Right hindlimb (tissue), 1 donor: ENCODE results near the gene EIPR1.

Source experiments
- DNase-seq: peaks from one replicate; pipeline ENCODE4 v3.0.0-alpha.2; 2018

The EIPR1 gene

GRCh38 chr2:3266925-3267867, 110.4 kb downstream of the EIPR1 start:
- no peak for DNase-seq

DNA sequence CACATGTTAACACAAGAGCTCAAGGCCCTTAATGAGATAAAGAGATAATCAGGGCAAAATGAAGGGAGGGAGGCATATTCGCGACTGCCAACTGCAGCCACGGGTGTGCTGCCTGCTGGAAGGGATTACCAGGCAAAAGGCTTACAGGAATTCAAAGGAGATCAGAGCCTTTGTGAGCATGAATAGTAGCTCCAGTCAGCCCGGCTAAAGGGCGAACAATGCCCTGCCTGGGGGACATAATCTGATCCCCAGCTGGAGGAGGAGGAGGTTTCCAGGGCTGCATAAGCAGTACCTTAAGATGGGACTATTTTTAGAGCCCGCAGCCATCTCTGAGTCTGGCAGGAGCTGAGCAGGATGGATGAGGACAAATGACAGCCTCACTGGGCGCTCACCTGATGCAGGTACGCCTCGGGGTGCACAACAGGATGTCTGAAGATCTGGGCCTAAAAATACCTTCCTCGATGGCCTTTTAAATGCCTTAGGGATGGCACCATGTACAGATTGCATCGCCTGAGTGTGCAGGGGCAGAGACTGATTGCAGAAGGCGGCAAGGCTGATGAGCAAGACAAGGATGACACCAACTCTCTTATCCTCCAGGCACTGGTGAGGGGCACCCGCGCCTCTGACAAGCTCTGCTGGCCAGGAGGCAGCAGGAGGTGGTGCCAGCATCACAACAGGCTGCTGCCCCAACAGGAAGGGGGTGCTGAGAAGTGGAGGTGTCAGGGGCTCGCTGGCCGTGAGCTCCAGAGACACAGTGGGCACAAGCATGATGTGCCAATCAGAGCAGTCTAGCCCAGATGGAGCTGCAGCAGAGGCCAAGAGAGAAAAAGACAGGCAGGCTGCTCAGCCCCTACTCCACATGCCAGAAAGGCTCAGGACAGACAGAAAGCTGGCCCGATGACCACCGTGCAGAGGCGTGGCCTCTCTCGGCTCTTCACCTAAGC, 111.4 kb downstream of the EIPR1 start:
- no peak for DNase-seq

- no peak for DNase-seq
Observed at GRCh38 chr2:3265471-3265870, 112.1 kb downstream of the EIPR1 start.

DNA sequence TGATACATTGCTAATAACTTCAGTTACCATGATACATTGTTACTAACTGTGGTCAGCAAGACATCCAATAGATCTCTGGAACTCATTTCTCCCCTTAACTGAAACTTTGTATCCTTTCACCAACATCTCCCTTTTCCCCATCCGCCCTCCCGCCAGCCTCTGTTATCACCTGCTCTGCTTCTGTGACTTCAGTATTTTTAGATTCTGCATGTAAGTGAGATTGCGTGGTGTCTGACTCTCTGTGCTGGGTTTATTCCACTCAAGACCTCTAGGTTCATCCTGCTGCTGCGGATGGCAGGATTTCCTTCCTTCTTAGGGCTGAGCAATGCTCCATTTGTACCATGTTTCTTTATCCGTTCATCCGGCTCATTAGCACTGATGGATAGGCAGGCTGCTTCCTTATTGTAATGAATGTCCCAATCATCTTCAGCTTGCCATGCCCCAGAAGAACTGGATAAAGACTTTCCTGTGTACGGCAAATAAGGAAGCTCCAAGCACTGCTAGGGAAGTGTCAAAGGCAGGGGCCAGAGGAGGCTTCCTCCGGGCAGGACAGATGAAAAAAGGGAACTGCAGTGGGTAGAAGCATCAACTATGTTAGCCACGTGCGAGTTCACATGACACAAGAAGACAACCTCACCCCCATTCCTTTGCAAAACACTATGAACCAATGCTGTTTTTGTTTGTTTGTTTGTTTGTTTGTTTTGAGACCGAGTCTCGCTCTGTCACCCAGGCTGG, 113.4 kb downstream of the EIPR1 start:
- DNase-seq, result no peak

DNA sequence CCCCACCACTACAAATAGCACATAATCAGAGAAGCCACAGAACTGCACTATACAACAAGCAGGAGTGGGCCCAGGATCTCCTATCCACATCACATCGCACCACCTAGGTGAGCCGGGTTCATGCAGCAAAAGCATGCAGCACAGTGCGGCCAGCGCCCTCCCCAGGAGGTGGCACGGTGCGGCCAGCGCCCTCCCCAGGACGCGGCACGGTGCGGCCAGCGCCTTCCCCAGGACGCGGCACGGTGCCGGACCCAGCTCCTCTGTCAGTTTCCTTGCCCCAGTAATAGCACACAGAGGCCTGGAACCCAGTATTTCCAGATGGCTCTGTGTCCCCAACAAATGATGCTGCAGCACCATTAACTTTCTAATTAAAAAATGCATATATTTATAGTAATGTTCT, 114.1 kb downstream of the EIPR1 start:
- DNase-seq, result no peak

- DNase-seq, result no peak
Observed at GRCh38 chr2:3262437-3263388, 114.9 kb downstream of the EIPR1 start.

- DNase-seq, result no peak
Observed at GRCh38 chr2:3261511-3261910, 116.1 kb downstream of the EIPR1 start.

DNA sequence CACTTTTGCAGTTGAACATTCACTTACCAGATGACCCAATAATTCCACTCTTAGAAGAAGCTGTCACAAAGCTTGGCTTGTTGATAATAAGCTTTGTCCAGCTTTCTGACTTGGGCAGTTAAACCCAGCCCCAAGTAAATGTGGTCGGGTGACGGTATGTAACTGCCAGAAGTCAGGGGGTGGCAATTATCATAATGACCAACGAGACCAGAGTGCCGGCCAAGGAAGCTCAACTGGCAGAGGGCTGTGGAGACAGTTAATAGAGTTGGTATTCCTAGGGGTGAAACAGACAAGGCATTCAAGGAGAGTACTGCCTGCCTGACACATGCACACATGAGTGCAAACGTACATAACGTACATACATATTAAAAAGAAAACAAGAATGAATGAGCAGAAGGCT, 116.7 kb downstream of the EIPR1 start:
- no peak for DNase-seq

DNA sequence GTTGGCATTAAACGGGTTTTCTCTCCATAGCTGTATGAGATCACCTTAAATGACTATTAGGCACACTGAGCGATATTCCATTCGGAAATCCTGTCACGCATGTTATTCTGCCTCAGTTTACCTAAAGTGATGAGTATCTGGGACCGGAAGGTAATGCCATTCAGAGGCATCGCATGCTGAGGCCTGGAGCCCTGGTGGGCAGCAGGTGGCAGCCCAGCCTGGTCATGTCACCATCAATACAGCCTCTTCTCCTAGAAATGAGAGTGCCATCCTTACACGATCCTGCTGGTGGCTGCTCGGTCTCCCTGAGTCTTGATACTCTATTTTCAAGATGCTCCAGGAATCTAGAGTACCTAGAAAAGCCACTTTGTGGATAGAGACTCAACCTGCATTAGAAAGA, 119.8 kb downstream of the EIPR1 start:
- no peak for DNase-seq

DNA sequence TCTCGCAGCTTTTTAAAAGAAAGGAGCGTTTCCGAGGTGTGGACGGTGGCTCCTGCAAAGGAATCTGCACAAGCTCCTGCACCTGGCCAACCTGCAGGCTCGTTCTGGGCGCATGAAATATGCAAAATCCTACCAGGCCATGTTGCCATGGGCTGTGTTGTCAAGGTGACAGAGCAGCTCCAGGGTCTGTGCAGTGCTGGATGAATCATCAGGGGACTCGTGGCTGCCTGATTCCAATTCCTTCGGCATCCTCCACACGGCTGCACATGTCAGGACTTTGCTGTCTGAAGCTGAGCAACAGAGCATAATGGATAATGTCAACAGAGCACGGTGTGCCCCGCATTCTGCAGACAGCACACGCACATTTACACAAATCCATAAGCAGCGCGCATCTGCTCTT, 120.5 kb downstream of the EIPR1 start:
- no peak for DNase-seq

DNA sequence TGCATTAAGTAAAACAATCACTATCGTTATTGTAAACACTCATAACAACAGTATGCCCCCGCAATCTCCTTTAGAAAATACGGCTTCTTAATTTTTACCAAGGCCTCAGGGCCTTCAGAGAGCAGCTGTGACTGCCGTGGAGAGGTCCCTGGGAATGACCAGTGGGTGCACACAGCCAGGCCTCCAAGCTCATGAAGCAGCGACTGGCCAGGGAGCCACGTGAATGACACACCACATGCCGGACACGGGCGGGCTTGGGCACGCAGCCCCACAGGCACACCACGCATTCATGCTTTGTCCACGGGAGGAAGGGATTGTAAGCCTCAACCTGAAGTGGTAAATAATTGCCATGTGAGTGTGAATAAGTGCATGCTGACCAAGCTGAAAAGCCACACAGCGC, 121.0 kb downstream of the EIPR1 start:
- no peak for DNase-seq

DNA sequence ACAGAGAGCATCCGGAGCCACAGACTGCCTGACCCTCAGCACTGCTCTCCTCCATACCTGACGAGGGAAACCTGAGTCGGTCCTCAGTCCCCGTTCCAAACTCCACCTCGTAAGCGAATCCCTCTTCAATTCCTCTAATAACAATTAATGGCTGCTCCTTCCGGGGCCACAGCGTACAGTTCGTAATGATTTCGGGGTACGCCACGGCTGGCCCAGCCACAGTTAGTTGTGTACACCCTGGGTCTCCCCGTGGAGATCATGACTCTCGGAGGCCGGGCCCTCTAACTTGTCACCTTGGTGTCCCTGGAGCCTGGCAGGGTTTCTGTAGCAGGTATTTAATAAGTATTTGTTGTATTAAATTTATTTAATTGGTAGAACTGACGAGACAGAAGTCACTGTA, 121.5 kb downstream of the EIPR1 start:
- no peak for DNase-seq

- DNase-seq, result no peak
Observed at GRCh38 chr2:3254442-3254941, 123.1 kb downstream of the EIPR1 start.

DNA sequence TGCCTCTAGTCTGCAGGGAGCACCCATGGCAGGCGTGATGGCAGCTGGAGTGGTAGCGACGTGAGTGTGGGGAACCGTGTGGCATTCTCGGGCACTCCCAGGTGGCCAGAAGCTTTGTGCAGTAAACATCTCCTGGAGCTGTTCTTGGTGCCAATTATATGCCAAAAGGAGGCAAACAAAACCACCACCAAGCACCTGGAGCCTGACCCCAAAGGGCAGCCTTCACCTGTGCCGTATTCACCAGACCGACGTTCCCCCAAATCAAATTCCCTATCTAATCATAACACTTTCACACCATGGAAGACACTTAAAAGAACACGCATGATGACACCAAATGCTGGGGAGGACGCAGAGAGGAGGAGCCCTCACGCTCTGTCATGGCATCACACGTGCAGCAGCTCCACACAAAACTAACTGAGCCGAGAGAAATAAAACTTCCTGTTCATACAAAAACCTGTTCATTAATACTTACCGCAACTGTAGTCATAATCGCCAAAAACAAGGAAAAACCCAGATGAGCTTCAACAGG, 123.6 kb downstream of the EIPR1 start:
- no peak for DNase-seq

DNA sequence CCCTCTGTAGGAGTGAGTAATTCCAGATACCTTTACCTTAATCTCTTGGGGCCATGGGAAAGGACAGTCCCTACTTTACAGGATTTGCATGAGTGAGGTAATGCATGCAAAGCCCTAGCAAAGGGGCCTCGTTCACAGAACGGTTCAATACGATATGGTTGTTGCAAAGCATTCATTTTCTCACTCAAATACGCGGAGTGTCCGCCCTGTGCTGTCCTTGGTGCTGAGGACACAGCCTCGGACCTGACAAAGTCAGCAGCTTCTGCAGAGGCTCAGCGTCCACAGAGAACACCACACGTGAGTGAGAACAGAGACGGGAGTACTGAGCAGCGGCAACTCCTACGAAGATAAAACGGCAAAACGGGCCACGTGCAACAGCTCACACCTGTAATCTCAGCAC, 125.7 kb downstream of the EIPR1 start:
- DNase-seq, result peak; percentile 49

GRCh38 chr2:3249476-3249962, 128.1 kb downstream of the EIPR1 start:
- no peak for DNase-seq

- no peak for DNase-seq
Observed at GRCh38 chr2:3248754-3249475, 128.7 kb downstream of the EIPR1 start.

DNA sequence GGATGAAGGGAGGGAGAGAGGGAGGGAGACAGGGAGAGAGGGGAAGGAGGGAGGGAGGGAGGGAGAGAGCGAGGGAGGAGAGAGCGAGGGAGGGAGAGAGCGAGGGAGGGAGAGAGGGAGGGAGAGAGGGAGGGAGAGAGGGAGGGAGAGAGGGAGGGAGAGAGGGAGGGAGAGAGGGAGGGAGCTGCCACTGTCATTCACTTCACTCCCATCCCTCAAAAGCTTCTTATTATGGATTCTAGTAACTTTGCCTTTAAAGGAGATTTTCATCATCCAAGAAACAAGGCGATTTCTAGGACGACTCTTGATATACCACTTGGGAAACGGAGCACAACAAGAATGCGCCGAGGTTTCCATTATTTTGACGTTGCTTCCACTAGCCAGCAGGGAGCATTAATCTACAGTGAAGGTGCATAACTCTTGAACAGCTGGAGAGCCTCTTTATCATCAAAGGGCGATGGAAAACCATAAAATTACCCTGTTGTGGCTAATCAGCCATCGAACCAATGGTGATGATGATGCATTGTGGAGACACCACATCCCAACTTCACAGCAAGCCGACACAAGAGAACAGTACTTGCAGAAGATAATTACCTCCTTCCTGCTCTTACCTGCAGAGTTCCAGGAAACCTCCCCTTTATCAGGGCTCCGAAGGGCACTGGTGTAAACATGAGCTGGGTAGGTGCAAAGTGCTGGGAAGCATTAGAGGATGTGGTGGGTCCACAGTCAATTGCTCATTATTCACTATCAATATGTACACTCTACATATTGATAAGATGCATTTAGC, 130.5 kb downstream of the EIPR1 start:
- no peak for DNase-seq

- no peak for DNase-seq
Observed at GRCh38 chr2:3246406-3246805, 131.2 kb downstream of the EIPR1 start.

GRCh38 chr2:3244486-3244885, 133.1 kb downstream of the EIPR1 start:
- no peak for DNase-seq
